Neuronal stem cell (in vitro differentiated cells): Measurements from ENCODE around the gene DQX1. TPM values are rescaled to one million over a fixed set of nuclear protein-coding genes. Genes with fewer than 3 reads are reported as not detected.

ENCODE experiments used
- DNase-seq: peaks from one replicate; pipeline ENCODE4 v3.0.0-alpha.2; 2013; ENCODE audit warnings: low spot score
- H2AFZ ChIP-seq: one replicate; pipeline ENCODE4 v1.6.1; 2013; ENCODE audit warnings: mild to moderate bottlenecking, low read length, inconsistent platforms
- H2AK5ac ChIP-seq: 2 replicates; pipeline ENCODE4 v1.6.1; 2013; ENCODE audit warnings: low read depth, mild to moderate bottlenecking, inconsistent platforms, low read length, moderate library complexity, mixed read lengths
- H2BK120ac ChIP-seq: 2 replicates; pipeline ENCODE4 v1.6.1; 2013; ENCODE audit warnings: low read depth, mild to moderate bottlenecking, inconsistent platforms, low read length, moderate library complexity, mixed read lengths
- H2BK12ac ChIP-seq: one replicate; pipeline ENCODE4 v1.6.1; 2013; ENCODE audit warnings: low read length, inconsistent platforms
- H2BK15ac ChIP-seq: 2 replicates; pipeline ENCODE4 v1.6.1; 2013; ENCODE audit warnings: mild to moderate bottlenecking, low read length, inconsistent platforms, mixed read lengths
- H2BK5ac ChIP-seq: one replicate; pipeline ENCODE4 v1.6.1; 2013; ENCODE audit warnings: inconsistent platforms, mild to moderate bottlenecking, low read length, moderate library complexity
- H3K14ac ChIP-seq: one replicate; pipeline ENCODE4 v1.6.1; 2013; ENCODE audit warnings: low read length, inconsistent platforms
- H3K18ac ChIP-seq: 2 replicates; pipeline ENCODE4 v1.6.1; 2013; ENCODE audit warnings: low read length, inconsistent platforms
- H3K23ac ChIP-seq: 2 replicates; pipeline ENCODE4 v1.6.1; 2013; ENCODE audit warnings: low read depth, mild to moderate bottlenecking, mixed read lengths, low read length, inconsistent platforms; ENCODE audit not compliant: poor library complexity
- H3K27ac ChIP-seq: replicated peaks from 3 replicates; pipeline ENCODE4 v1.5.1; 2013; ENCODE audit warnings: low read length, inconsistent platforms
- H3K27me3 ChIP-seq, 3 experiments: 2 replicates each; pipeline ENCODE4 v1.6.1; 2013; ENCODE audit warnings: low read length in 3 of 3, mild to moderate bottlenecking in 2 of 3, inconsistent platforms in 1 of 3, low read depth in 1 of 3, mixed read lengths in 1 of 3, moderate library complexity in 1 of 3; ENCODE audit not compliant: control insufficient read depth in 3 of 3, insufficient read depth in 3 of 3
- H3K36me3 ChIP-seq, 2 donors: replicated peaks in 1 of 2; 2 replicates each; pipeline ENCODE4 v1.6.1; 2013; ENCODE audit warnings: low read length in 2 of 2; ENCODE audit not compliant: control insufficient read depth in 2 of 2, insufficient read depth in 2 of 2
- H3K4ac ChIP-seq: 2 replicates; pipeline ENCODE4 v1.6.1; 2013; ENCODE audit warnings: inconsistent platforms, mild to moderate bottlenecking, low read length, moderate library complexity
- H3K4me1 ChIP-seq, 2 donors: 1 replicate in 1 of 2; 2 replicates in 1 of 2; pipeline ENCODE4 v1.6.1; 2013; ENCODE audit warnings: low read length in 2 of 2, low read depth in 1 of 2; ENCODE audit not compliant: control insufficient read depth in 2 of 2, insufficient read depth in 1 of 2
- H3K4me2 ChIP-seq: one replicate; pipeline ENCODE4 v1.6.1; 2013; ENCODE audit warnings: mild to moderate bottlenecking, low read length, inconsistent platforms; ENCODE audit not compliant: insufficient read depth, poor library complexity, severe bottlenecking
- H3K4me3 ChIP-seq, 2 donors: 2 replicates each; pipeline ENCODE4 v1.5.1; 2013; ENCODE audit warnings: low read length in 2 of 2, mild to moderate bottlenecking in 2 of 2, inconsistent platforms in 1 of 2, moderate library complexity in 1 of 2
- H3K79me1 ChIP-seq: one replicate; pipeline ENCODE4 v1.6.1; 2013; ENCODE audit warnings: low read depth, mild to moderate bottlenecking, inconsistent platforms, low read length, moderate library complexity
- H3K9ac ChIP-seq: one replicate; pipeline ENCODE4 v1.6.1; 2013; ENCODE audit warnings: mild to moderate bottlenecking, low read depth, low read length, inconsistent platforms; ENCODE audit not compliant: poor library complexity
- H3K9me3 ChIP-seq, 2 donors: replicated peaks in 1 of 2; 2 replicates each; pipeline versions ENCODE3 to v1.6.1; 2013; ENCODE audit warnings: low read length in 2 of 2, mild to moderate bottlenecking in 2 of 2, inconsistent platforms in 1 of 2, low read depth in 1 of 2, mixed read lengths in 1 of 2, moderate library complexity in 1 of 2; ENCODE audit not compliant: control insufficient read depth in 2 of 2, insufficient read depth in 1 of 2
- H4K8ac ChIP-seq: one replicate; pipeline ENCODE4 v1.6.1; 2013; ENCODE audit warnings: low read depth, mild to moderate bottlenecking, inconsistent platforms, low read length, moderate library complexity
- H4K91ac ChIP-seq: one replicate; pipeline ENCODE4 v1.6.1; 2013; ENCODE audit warnings: low read length, low read depth, mild to moderate bottlenecking, inconsistent platforms; ENCODE audit not compliant: poor library complexity
- WGBS, 2 donors: extraction: QIAGEN DNeasy Blood & Tissue Kit; methylation state at CpG; one replicate each; pipeline ENCODE4 v1.1.7; 2013; ENCODE audit warnings: missing lambda C conversion rate in 2 of 2, mixed read lengths in 1 of 2; ENCODE audit not compliant: insufficient read length in 2 of 2, insufficient replicate concordance in 1 of 2; ENCODE audit errors: extremely low coverage in 2 of 2; 5-methylcytosine and 5-hydroxymethylcytosine counted together
- polyA plus RNA-seq, 2 experiments: library from polyadenylated mRNA; stranded (reverse); fragments of 200-250 nt; gene quantifications; one replicate each; pipeline ENCODE4 v1.2.3, GENCODE V29; 2013

Gene DQX1
- polyA plus RNA-seq (2013, experiment 1 of 2) = 0.17 TPM
- polyA plus RNA-seq (2013, experiment 2 of 2) = 0.18 TPM

DNA sequence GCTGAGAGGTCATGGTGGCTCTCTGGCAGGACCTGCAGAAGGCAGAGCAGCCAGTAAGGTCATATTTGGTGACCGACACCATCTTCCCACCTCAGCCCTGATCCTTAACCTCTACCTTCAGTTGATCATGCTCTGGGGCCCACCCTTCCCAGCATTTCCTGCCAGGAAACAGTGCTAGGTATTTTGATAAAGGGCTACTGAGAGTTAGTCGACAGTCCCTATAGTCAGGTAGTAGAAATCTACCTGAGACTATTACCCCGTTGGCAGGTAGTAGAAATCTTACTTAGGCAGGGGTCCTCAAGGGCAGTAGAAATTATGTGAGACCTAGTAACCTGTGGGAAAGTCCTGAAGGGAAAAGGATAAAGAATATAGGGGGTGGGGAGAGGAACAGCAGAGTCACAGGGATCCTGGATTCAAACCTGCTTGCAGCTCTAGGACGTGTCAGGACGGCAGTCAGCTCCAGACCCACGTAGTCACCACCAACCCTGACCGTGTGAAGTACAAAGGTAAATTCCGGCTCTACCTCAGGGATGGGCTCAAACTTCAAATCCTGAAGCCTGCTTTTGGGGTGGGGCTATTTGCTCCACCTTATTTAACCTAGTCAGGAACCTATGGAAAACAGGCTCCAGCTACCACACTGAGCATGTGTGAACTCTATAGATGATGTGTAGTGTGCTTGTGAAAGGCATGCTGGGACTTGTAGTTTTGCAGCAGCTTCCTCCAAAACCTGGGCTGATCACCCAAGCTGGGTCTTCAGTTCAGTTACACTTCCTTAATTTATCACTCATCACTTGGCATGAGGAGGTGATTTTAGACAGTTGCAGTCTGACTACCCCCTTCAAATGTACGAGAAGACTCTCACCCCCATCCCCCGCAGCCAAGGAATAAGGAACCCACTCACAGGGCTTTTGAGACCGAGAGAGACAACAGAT lies at the start of gene DQX1:
Gene DQX1 (minus strand): TSS at position 515 of the 932 bp plus-strand sequence. CDS start 502 bp downstream, at position 13.
- H3K27me3 ChIP-seq = peaks cover 0 to 23% (median 4%) of the 10 kb centered on the region in 3 experiments
- H4K8ac ChIP-seq = no peak within 1 kb of the TSS
- H3K79me1 ChIP-seq = peaks cover 5% of the 10 kb centered on the region
- H2BK12ac ChIP-seq = no peak within 1 kb of the TSS
- H3K27ac ChIP-seq = no peak within 1 kb of the TSS
- no peak within 1 kb of the TSS for H2BK5ac ChIP-seq
- peaks cover 27 to 33% of the 10 kb centered on the region in 2 donors for H3K36me3 ChIP-seq
- no CpG with 5 or more reads among the region's 11 CpGs for WGBS, 2 donors
- H3K23ac ChIP-seq = no peak within 1 kb of the TSS
- H2BK15ac ChIP-seq = no peak within 1 kb of the TSS
- no peak within 1 kb of the TSS for H3K4ac ChIP-seq
- no peak within 1 kb of the TSS for H2AK5ac ChIP-seq
- no peak within 1 kb of the TSS for H2BK120ac ChIP-seq
- H2AFZ ChIP-seq = no peak within 1 kb of the TSS
- H3K4me1 ChIP-seq = peaks cover 11 to 12% of the 10 kb centered on the region in 2 donors
- H4K91ac ChIP-seq = no peak within 1 kb of the TSS
- H3K9ac ChIP-seq = no peak within 1 kb of the TSS
- H3K4me3 ChIP-seq = no peak within 1 kb of the TSS
- no peak for DNase-seq
- H3K4me2 ChIP-seq = no peak within 1 kb of the TSS
- H3K18ac ChIP-seq = no peak within 1 kb of the TSS
- H3K9me3 ChIP-seq = peaks cover 0 to 2% of the 10 kb centered on the region in 2 donors
- no peak within 1 kb of the TSS for H3K14ac ChIP-seq

DNA sequence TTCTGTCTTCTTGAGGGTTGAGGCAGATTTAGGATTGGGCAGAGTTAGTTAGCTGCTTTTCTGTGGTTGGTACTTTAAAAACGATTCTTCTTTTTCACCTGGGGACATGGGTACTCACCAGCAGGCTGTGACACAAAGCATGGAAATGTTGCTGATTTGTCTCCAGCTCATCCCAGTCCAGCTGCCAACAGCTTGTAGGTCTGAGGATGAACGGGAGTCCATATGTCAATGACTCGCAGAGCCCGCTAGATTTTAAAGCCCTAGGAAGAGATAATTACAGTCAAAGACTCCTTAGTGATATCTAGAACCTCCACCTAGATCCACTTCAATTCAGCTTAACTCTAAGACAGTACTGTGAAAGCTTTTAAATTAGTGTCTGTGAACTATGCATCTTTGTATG lies 49.3 kb upstream of the DQX1 start:
- no peak overlapping the region for H4K8ac ChIP-seq

DNA sequence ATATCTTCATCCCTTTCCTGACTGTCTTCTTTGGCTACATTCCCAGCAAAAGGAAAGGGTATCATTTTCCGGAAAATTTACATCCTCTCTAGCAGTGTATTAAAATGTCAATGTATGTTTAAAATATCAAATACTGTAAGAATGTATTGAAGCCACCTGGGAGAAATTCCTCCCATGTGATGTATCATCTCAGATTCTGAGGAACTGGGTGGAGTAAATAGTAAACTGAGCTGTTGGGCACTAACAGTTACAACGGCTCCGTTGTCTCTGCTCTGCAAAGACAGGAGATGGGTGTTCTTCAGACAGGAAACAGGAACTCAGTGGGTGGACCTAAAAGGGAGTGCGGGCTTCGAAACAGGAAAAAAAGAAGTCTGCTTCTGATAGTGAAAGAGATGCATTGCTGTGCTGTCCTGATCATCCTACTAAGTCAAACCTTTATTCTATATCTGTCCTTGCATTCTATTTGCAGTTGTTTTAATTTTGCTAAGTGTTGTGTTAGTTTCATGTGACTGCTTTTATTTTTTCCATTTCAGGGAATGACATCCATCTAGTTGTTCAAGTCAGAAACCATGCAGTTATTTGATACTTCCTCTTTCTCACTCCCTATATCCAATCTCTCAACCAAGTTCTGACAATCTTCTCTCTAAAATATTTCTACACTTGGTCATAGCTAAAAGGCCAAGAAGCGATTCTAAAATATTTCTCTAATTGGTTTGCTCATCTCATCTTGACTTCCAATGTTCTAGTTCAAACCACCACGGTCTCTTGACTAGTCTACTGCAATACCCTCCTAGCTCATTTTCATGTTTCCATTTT lies 47.9 kb upstream of the DQX1 start:
- Histone ChIP-seq H3K27me3 (peaks cover 0 to 49% (median 0%) of the 10 kb centered on the region in 3 experiments), H3K4me3 (no peak overlapping the region)
- DNase-seq = no peak

More for the DNA sequence above, 49.3 kb upstream of the DQX1 start:
- Histone ChIP-seq H3K4ac (no peak overlapping the region), H2BK15ac (no peak overlapping the region), H3K4me1 (no peaks in the 10 kb centered on the region), H3K27ac (no peak overlapping the region), H3K23ac (no peak overlapping the region), H3K9ac (no peak overlapping the region), H4K91ac (no peak overlapping the region), H2BK120ac (no peak overlapping the region), H3K79me1 (no peaks in the 10 kb centered on the region), H2BK12ac (no peak overlapping the region), H3K18ac (no peak overlapping the region), H3K36me3 (no peaks in the 10 kb centered on the region), H3K27me3 (peaks cover 0 to 43% (median 0%) of the 10 kb centered on the region in 3 experiments), H3K4me3 (no peak overlapping the region), H2BK5ac (no peak overlapping the region), H2AK5ac (no peak overlapping the region), H3K14ac (no peak overlapping the region), H3K4me2 (no peak overlapping the region), H3K9me3 (no peaks in the 10 kb centered on the region), H2AFZ (no peak overlapping the region)
- no peak for DNase-seq
- WGBS, 2 donors = no CpG with 5 or more reads among the region's 4 CpGs

More for the DNA sequence above, 47.9 kb upstream of the DQX1 start:
- H2BK12ac ChIP-seq = no peak overlapping the region
- no peak overlapping the region for H2AK5ac ChIP-seq
- no peak overlapping the region for H3K27ac ChIP-seq
- H2AFZ ChIP-seq = peak overlapping the region; percentile 74
- H3K4ac ChIP-seq = no peak overlapping the region
- H3K23ac ChIP-seq = no peak overlapping the region
- H3K4me2 ChIP-seq = no peak overlapping the region
- H3K9me3 ChIP-seq = no peaks in the 10 kb centered on the region
- no peaks in the 10 kb centered on the region for H3K79me1 ChIP-seq
- H4K91ac ChIP-seq = no peak overlapping the region
- no peak overlapping the region for H4K8ac ChIP-seq
- H3K4me1 ChIP-seq = no peaks in the 10 kb centered on the region
- no peak overlapping the region for H2BK15ac ChIP-seq
- no peaks in the 10 kb centered on the region for H3K36me3 ChIP-seq
- WGBS, 2 donors = no CpG with 5 or more reads among the region's 7 CpGs
- H2BK120ac ChIP-seq = no peak overlapping the region
- H2BK5ac ChIP-seq = no peak overlapping the region
- H3K9ac ChIP-seq = no peak overlapping the region
- no peak overlapping the region for H3K18ac ChIP-seq
- no peak overlapping the region for H3K14ac ChIP-seq
